OCI-LY1 (cell line): ENCODE data around the gene DROSHA.

Source experiments
- H2AFZ ChIP-seq: fragments of 200-600 bp; sonication (generic), shearing (Covaris generic); 2 replicates; pipeline ENCODE4 v1.6.0; 2014; ENCODE audit warnings: antibody characterized with exemption, mild to moderate bottlenecking, low read length
- H3F3A ChIP-seq: fragments of 200-600 bp; sonication (generic), shearing (Covaris generic); 2 replicates; pipeline ENCODE4 v1.6.0; 2014; ENCODE audit warnings: mild to moderate bottlenecking, antibody characterized with exemption, low read length, moderate library complexity; ENCODE audit not compliant: insufficient read depth
- H3K27ac ChIP-seq: fragments of 200-600 bp; sonication (generic); 2 replicates; pipeline ENCODE4 v1.5.1; 2014; ENCODE audit warnings: low read length, mixed run types, mild to moderate bottlenecking, low read depth; ENCODE audit not compliant: poor library complexity, severe bottlenecking
- H3K27me3 ChIP-seq: fragments of 200-600 bp; sonication (generic); 2 replicates; pipeline ENCODE4 v1.6.0; 2014; ENCODE audit warnings: antibody characterized with exemption, mild to moderate bottlenecking, low read length, moderate library complexity; ENCODE audit not compliant: insufficient read depth
- H3K36me3 ChIP-seq: fragments of 200-600 bp; sonication (generic); 2 replicates; pipeline ENCODE4 v1.6.1; 2014; ENCODE audit warnings: mild to moderate bottlenecking, antibody characterized with exemption, low read length, moderate library complexity, mixed read lengths; ENCODE audit not compliant: insufficient read depth
- H3K4me1 ChIP-seq: fragments of 200-600 bp; sonication (generic); 2 replicates; pipeline ENCODE4 v1.5.1; 2014; ENCODE audit warnings: mild to moderate bottlenecking, low read length, moderate library complexity; ENCODE audit not compliant: insufficient read depth, severe bottlenecking
- H3K4me2 ChIP-seq: fragments of 200-600 bp; sonication (generic), shearing (Covaris generic); 2 replicates; pipeline ENCODE4 v1.6.1; 2014; ENCODE audit warnings: low read length
- H3K4me3 ChIP-seq: fragments of 200-600 bp; sonication (generic); 2 replicates; pipeline ENCODE4 v1.5.1; 2014; ENCODE audit warnings: low read length, low read depth, mild to moderate bottlenecking, mixed read lengths; ENCODE audit not compliant: poor library complexity, severe bottlenecking
- H3K79me2 ChIP-seq: fragments of 200-600 bp; shearing (Covaris generic); 2 replicates; pipeline ENCODE4 v1.6.1; 2016; ENCODE audit warnings: mixed run types, low read length, mixed read lengths; ENCODE audit not compliant: insufficient read depth
- H3K9ac ChIP-seq: fragments of 200-600 bp; sonication (generic), shearing (Covaris generic); 2 replicates; pipeline ENCODE4 v1.6.1; 2014; ENCODE audit warnings: mild to moderate bottlenecking, low read length, mixed read lengths
- H3K9me2 ChIP-seq: fragments of 200-600 bp; sonication (generic), shearing (Covaris generic); 2 replicates; pipeline ENCODE4 v1.6.1; 2014; ENCODE audit warnings: low read depth, mild to moderate bottlenecking, low read length, mixed read lengths
- H3K9me3 ChIP-seq: fragments of 200-600 bp; shearing (Covaris generic); 2 replicates; pipeline ENCODE4 v1.6.1; 2014; ENCODE audit warnings: low read length, mixed read lengths
- H4K20me1 ChIP-seq: fragments of 200-600 bp; sonication (generic), shearing (Covaris generic); 2 replicates; pipeline ENCODE4 v1.6.0; 2016; ENCODE audit warnings: mild to moderate bottlenecking, low read length; ENCODE audit not compliant: insufficient read depth
- CTCF ChIP-seq: fragments of 200-600 bp; sonication (generic), shearing (Covaris generic); IDR thresholded peaks from 2 replicates; pipeline ENCODE4 v1.5.1; 2017; ENCODE audit warnings: mild to moderate bottlenecking, antibody characterized with exemption, low read length, moderate library complexity, mixed read lengths
- EZH2 ChIP-seq: fragments of 200-600 bp; sonication (generic), shearing (Covaris generic); IDR thresholded peaks from 2 replicates; pipeline ENCODE4 v1.8.0; 2017; ENCODE audit warnings: borderline replicate concordance, mixed run types, mild to moderate bottlenecking, antibody characterized with exemption, low read length, moderate library complexity, mixed read lengths

DROSHA gene

GRCh38 chr5:31449962-31450361, 81.9 kb downstream of the DROSHA start:
- Histone ChIP-seq H3K9me2 (no peaks in the 10 kb centered on the region), H4K20me1 (no peaks in the 10 kb centered on the region), H3K79me2 (no peaks in the 10 kb centered on the region), H3K27me3 (no peaks in the 10 kb centered on the region), H3K9me3 (no peaks in the 10 kb centered on the region), H3K36me3 (peaks cover 58% of the 10 kb centered on the region), H3K4me1 (no peaks in the 10 kb centered on the region), H3F3A (no peaks in the 10 kb centered on the region), H3K27ac (no peak overlapping the region), H2AFZ (no peak overlapping the region), H3K4me3 (no peak overlapping the region), H3K4me2 (no peak overlapping the region), H3K9ac (no peak overlapping the region)
- TF ChIP-seq CTCF (no peak), EZH2 (no peak)

- Histone ChIP-seq H3K36me3 (peaks cover 66% of the 10 kb centered on the region), H3K4me3 (no peak overlapping the region)
- TF ChIP-seq EZH2 (no peak), CTCF (no peak)
Observed at GRCh38 chr5:31449174-31449573, 82.7 kb downstream of the DROSHA start.

GRCh38 chr5:31445041-31445600, 86.8 kb downstream of the DROSHA start:
- H3K27me3 ChIP-seq, result no peaks in the 10 kb centered on the region
- TF ChIP-seq CTCF, result no peak
- no peak for TF ChIP-seq EZH2
- H3K4me3 ChIP-seq, result no peak overlapping the region
- no peaks in the 10 kb centered on the region for H4K20me1 ChIP-seq
- H3K9ac ChIP-seq, result no peak overlapping the region
- H3K9me2 ChIP-seq, result no peaks in the 10 kb centered on the region
- H3F3A ChIP-seq, result no peaks in the 10 kb centered on the region
- peaks cover 62% of the 10 kb centered on the region for H3K36me3 ChIP-seq
- H3K9me3 ChIP-seq, result no peaks in the 10 kb centered on the region
- H3K79me2 ChIP-seq, result no peaks in the 10 kb centered on the region
- no peak overlapping the region for H3K27ac ChIP-seq
- H2AFZ ChIP-seq, result no peak overlapping the region
- H3K4me1 ChIP-seq, result no peaks in the 10 kb centered on the region
- H3K4me2 ChIP-seq, result no peak overlapping the region

More at GRCh38 chr5:31449174-31449573, 82.7 kb downstream of the DROSHA start:
- Histone ChIP-seq H3K4me1 (no peaks in the 10 kb centered on the region), H3K79me2 (no peaks in the 10 kb centered on the region), H3K27me3 (no peaks in the 10 kb centered on the region), H3K27ac (no peak overlapping the region), H2AFZ (no peak overlapping the region), H4K20me1 (no peaks in the 10 kb centered on the region), H3K9ac (no peak overlapping the region), H3K9me2 (no peaks in the 10 kb centered on the region), H3K4me2 (no peak overlapping the region), H3K9me3 (no peaks in the 10 kb centered on the region), H3F3A (no peaks in the 10 kb centered on the region)
